Tibial nerve (tissue), 4 donors: ENCODE results near the gene SRSF4. TPM values are rescaled to one million over a fixed set of nuclear protein-coding genes. Genes with fewer than 3 reads are reported as not detected.

Experiments
- DNase-seq, 2 donors: peaks; one replicate each; pipeline ENCODE4 v3.0.0-alpha.2; 2019; ENCODE audit warnings: low spot score in 2 of 2
- H3K27ac ChIP-seq, 4 donors: fragments of 200-600 bp; sonication (generic) in 3 of 4; one replicate each; pipeline ENCODE4 v1.5.1; 2017 to 2019; ENCODE audit warnings: mild to moderate bottlenecking in 1 of 4
- H3K27me3 ChIP-seq, 2 donors: fragments of 200-600 bp; sonication (generic) in 1 of 2; one replicate each; pipeline versions ENCODE4 v1.5.1 to v1.6.0; 2017 to 2019
- H3K36me3 ChIP-seq, 3 donors: fragments of 200-600 bp; sonication (generic); one replicate each; pipeline ENCODE4 v1.5.1; 2018 to 2019
- H3K4me1 ChIP-seq, 4 donors: fragments of 200-600 bp; sonication (generic) in 3 of 4; one replicate each; pipeline ENCODE4 v1.5.1; 2017 to 2019
- H3K4me3 ChIP-seq, 4 donors: fragments of 200-600 bp; sonication (generic) in 3 of 4; one replicate each; pipeline ENCODE4 v1.5.1; 2017 to 2019; ENCODE audit warnings: mild to moderate bottlenecking in 1 of 4, moderate library complexity in 1 of 4
- H3K9me3 ChIP-seq, 4 donors: fragments of 200-600 bp; sonication (generic) in 3 of 4; one replicate each; pipeline ENCODE4 v1.5.1; 2017 to 2019
- EP300 ChIP-seq, 2 donors: sonication (generic); formaldehyde crosslinking; IDR thresholded peaks; one replicate each; pipeline ENCODE4 v1.6.1; 2017; ENCODE audit warnings: antibody characterized with exemption in 2 of 2, mild to moderate bottlenecking in 1 of 2
- POLR2A ChIP-seq, 2 donors: fragments of 450-650 bp; IDR thresholded peaks; one replicate each; pipeline ENCODE4 v1.6.1; 2017; ENCODE audit warnings: antibody characterized with exemption in 2 of 2, mild to moderate bottlenecking in 2 of 2, moderate library complexity in 2 of 2
- WGBS, 2 donors: methylation state at CpG; one replicate each; pipeline ENCODE4 v1.1.5; 2018; 5-methylcytosine and 5-hydroxymethylcytosine counted together
- total RNA-seq, 4 donors: library from RNA; depleted of rRNA; stranded (reverse); fragments of >200 nt; gene quantifications; one replicate each; pipeline ENCODE4 v1.1.0, GENCODE V29; 2016
- TF ChIP-seq, protein P1 (sequence below), 5 experiments: fragments of 200-600 bp in 3 of 5; fragments of 450-650 bp in 2 of 5; sonication (generic) in 3 of 5; IDR thresholded peaks; one replicate each; pipeline ENCODE4 v1.5.1; 2016 to 2019; ENCODE audit warnings: antibody characterized with exemption in 5 of 5, mild to moderate bottlenecking in 3 of 5, moderate library complexity in 2 of 5

Gene SRSF4
- 10 to 100 TPM; 63.4 to 75.9 (median 69.1) TPM for total RNA-seq

DNA sequence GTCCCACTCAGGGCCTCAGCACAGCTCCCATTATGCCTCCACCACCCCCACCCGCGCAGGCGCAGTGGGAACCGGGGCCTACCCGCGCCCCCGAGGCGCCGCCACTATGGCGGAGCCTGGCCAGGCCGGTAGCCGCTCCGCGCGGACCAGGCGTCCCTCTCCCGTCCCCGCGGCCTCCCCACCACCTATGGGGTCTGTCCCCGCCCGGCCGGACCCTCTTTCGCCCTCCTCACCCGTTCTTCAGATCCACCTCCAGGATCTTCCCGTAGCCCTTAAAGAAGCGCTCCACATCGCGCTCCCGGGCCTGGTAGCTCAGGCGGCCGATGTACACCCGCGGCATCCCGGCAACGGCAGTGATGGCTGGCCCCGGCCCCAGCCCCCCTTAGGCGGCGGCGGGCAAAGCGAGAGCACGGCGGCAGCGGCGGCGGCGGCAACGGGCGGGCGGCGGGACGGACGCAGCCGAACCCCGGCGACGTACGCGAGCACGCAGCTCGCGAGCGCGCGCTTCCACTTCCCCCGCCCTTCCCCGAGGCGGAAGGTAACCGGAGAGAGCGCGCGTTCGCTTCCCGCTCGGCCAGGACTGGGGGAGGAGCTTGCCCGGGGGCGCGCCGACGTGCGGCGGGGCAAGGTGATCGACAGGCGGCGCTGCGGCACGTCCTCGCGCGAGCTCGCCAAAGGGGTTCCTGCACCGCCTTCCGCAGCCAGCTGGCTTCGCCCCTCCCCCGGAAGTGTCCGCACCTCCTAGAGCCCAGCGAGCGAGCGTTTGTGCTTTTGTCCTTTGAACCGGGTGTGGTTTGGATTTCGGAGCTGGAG is at the start of gene SRSF4:
Gene SRSF4 (minus strand): TSS at position 488 of the 813 bp plus-strand sequence. CDS start 148 bp downstream, at position 340.
- 0 to 1% methylated on average over 40 to 87 of the region's 100 CpGs for WGBS, 2 donors
- TF ChIP-seq POLR2A (IDR thresholded peaks at IDR 0.05) (peak; percentile 72 to 94), EP300 (IDR thresholded peaks at IDR 0.05) (peak; percentile 70 to 87)
- TF ChIP-seq, protein P1, sequence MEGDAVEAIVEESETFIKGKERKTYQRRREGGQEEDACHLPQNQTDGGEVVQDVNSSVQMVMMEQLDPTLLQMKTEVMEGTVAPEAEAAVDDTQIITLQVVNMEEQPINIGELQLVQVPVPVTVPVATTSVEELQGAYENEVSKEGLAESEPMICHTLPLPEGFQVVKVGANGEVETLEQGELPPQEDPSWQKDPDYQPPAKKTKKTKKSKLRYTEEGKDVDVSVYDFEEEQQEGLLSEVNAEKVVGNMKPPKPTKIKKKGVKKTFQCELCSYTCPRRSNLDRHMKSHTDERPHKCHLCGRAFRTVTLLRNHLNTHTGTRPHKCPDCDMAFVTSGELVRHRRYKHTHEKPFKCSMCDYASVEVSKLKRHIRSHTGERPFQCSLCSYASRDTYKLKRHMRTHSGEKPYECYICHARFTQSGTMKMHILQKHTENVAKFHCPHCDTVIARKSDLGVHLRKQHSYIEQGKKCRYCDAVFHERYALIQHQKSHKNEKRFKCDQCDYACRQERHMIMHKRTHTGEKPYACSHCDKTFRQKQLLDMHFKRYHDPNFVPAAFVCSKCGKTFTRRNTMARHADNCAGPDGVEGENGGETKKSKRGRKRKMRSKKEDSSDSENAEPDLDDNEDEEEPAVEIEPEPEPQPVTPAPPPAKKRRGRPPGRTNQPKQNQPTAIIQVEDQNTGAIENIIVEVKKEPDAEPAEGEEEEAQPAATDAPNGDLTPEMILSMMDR (IDR thresholded peaks at IDR 0.05): peak; percentile 75 to 94 (median 88)
- Histone ChIP-seq H3K36me3 (no peaks in the 10 kb centered on the region), H3K27me3 (no peaks in the 10 kb centered on the region), H3K4me1 (peaks cover 0 to 47% (median 40%) of the 10 kb centered on the region in 4 donors), H3K9me3 (no peaks in the 10 kb centered on the region), H3K4me3 (peak within 1 kb of the TSS; percentile 79 to 97 (median 87)), H3K27ac (peak within 1 kb of the TSS; percentile 98 to 100 (median 100))
- peak; percentile 92 to 95 for DNase-seq

DNA sequence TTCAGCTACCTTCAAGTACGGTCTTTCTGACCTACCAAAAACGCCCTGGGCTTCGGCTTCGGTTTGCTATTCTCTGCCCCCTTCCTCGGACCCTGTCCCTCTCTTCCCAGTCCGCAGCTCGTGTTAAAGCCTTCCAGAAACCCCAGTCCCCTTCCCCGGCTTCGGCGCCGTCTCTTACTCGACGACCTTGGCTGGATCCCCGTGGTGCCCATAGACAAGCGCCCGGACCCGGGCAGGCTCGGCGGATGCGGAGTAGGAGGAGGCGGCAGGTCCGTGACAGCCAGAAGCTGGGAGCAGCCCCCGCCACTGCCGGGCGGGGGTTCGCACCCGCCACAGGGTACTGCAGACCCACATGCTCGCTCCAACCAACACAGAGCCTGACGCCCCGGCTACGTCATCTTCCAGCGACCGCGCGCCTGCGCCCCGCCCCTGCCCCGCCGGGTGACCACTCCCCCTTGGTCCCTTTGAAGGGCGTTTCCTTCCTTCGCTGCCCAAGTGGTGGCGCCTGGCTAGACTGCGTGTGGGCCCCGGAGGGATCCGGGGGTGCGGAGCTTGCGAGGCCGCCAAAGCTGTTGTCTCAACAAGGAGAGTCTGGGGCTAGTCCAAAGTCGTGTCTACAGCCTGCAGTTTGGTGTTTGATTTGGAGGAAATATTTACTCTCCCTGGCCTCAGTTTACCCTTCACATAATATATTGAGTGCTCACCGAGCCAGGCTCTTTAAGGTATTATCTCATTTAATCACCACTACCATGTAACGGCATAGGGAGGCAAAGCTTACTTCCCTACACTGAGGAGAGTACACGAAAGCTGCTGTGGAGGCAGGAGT is 49.1 kb upstream of the SRSF4 start, which contains the start of gene MECR:
Gene MECR (minus strand): TSS at position 382 of the 826 bp plus-strand sequence. CDS start 28 bp downstream, at position 354.
- TF ChIP-seq EP300 (IDR thresholded peaks at IDR 0.05): peak; percentile 68 to 87
- TF ChIP-seq, protein P1 (IDR thresholded peaks at IDR 0.05): peak in 2 of 5 experiments; percentile 23 to 51
- peak in 1 of 2 donors; percentile 50 for TF ChIP-seq POLR2A (IDR thresholded peaks at IDR 0.05)
- Histone ChIP-seq H3K36me3 (peaks cover 0 to 2% (median 0%) of the 10 kb centered on the region in 3 donors), H3K4me3 (peak within 1 kb of the TSS; percentile 53 to 83 (median 75)), H3K4me1 (peaks cover 0 to 22% (median 11%) of the 10 kb centered on the region in 4 donors), H3K27ac (peak within 1 kb of the TSS; percentile 71 to 86 (median 78)), H3K9me3 (no peaks in the 10 kb centered on the region), H3K27me3 (no peaks in the 10 kb centered on the region)
- WGBS, 2 donors: 2 to 3% methylated on average over 43 to 50 of the region's 52 CpGs
- DNase-seq: peak; percentile 79 to 89

DNA sequence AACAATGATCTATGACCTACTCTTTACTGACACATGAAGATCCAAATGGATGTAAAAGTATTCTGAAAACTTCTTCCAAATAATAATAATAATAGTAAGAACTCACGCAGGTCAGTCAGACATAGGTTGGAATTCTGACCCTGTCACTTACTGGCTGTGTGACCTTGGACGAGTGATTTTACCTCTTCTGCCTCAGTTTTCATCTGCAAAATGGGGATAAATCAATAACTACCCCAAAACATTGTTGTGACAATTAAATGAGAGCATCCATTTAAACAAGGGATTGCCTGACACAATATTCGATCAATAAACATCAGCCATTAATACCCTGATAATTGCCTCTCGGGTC is 48.5 kb upstream of the SRSF4 start:
- Histone ChIP-seq H3K4me3 (peak overlapping the region; percentile 53 to 83 (median 75)), H3K27me3 (no peaks in the 10 kb centered on the region), H3K36me3 (peaks cover 0 to 7% (median 0%) of the 10 kb centered on the region in 3 donors), H3K27ac (peak overlapping the region; percentile 71 to 86 (median 78)), H3K9me3 (no peaks in the 10 kb centered on the region), H3K4me1 (peaks cover 0 to 21% (median 11%) of the 10 kb centered on the region in 4 donors)
- WGBS, 2 donors: 15 to 21% methylated on average over 4 of the region's 4 CpGs
- TF ChIP-seq EP300 (IDR thresholded peaks at IDR 0.05) (no peak), POLR2A (IDR thresholded peaks at IDR 0.05) (no peak)
- TF ChIP-seq, protein P1 (IDR thresholded peaks at IDR 0.05): no peak
- no peak for DNase-seq

DNA sequence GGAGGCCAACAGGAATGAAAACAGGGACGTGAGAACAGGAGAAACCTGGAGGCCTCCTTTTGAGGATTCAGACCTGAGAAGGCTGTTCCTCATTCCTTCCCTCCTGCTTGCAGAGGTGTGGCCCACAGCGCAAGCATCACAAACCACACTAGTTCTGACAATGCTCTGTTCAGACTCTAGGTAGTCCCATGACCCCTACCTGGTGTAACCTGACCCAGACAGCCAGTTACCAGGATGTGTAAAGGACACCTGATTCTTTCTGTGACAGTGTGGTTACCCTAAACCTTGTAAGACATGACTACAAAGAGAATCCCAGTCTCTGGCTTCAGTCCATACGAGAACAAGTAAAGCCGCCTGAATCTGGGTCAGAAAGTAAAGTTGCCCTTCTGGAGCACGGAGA is 45.8 kb upstream of the SRSF4 start:
- DNase-seq: no peak
- H3K4me1 ChIP-seq: peaks cover 0 to 21% (median 11%) of the 10 kb centered on the region in 4 donors
- no peak overlapping the region for H3K27ac ChIP-seq
- H3K36me3 ChIP-seq: peaks cover 0 to 33% (median 0%) of the 10 kb centered on the region in 3 donors
- H3K4me3 ChIP-seq: no peak overlapping the region
- no peaks in the 10 kb centered on the region for H3K27me3 ChIP-seq
- TF ChIP-seq EP300 (IDR thresholded peaks at IDR 0.05) (no peak), POLR2A (IDR thresholded peaks at IDR 0.05) (no peak)
- TF ChIP-seq, protein P1 (IDR thresholded peaks at IDR 0.05): no peak
- H3K9me3 ChIP-seq: no peaks in the 10 kb centered on the region
- WGBS, 2 donors: 77 to 80% methylated on average over 5 of the region's 5 CpGs
